Measurements from ENCODE around the gene PIBF1.
"Not testable (repeated sequence)": the region's sequence is repeated elsewhere in the genome, so short reads cannot be mapped to it uniquely, and the experiment has no call there.

- not testable (repeated sequence) for TF ChIP-seq CTCF (IDR thresholded peaks at IDR 0.05); IRF1 (CRISPR knock-in tag; IDR thresholded peaks at IDR 0.05); ATF3 (CRISPR knock-in tag; conservative IDR thresholded peaks at IDR 0.05); MAX (CRISPR knock-in tag; IDR thresholded peaks at IDR 0.05); GABPB1 (CRISPR knock-in tag; IDR thresholded peaks at IDR 0.05); ATF2 (CRISPR knock-in tag; IDR thresholded peaks at IDR 0.05; ENCODE audit: borderline replicate concordance, low read depth); ZNF138 (CRISPR knock-in tag; conservative IDR thresholded peaks at IDR 0.05); NFE2L1 (CRISPR knock-in tag; IDR thresholded peaks at IDR 0.05); KAT7 (CRISPR knock-in tag; IDR thresholded peaks at IDR 0.05; ENCODE audit: borderline replicate concordance); STAT6 (CRISPR knock-in tag; conservative IDR thresholded peaks at IDR 0.05; ENCODE audit: low read depth); ZNF532 (CRISPR knock-in tag; IDR thresholded peaks at IDR 0.05; ENCODE audit: borderline replicate concordance); ESRRA (CRISPR knock-in tag; IDR thresholded peaks at IDR 0.05; ENCODE audit: borderline replicate concordance)
Measured at GRCh38 chr13:72806514-72806913, 24.6 kb downstream of the PIBF1 start.

All from WTC11 (cell line).